ENCODE measurements around the gene COBL. TPM values are rescaled to one million over a fixed set of nuclear protein-coding genes. Genes with fewer than 3 reads are reported as not detected.
A peak's percentile ranks its signal among the peaks of the same experiment; 100 is the strongest.

Gene COBL
- total RNA-seq, 1 donor from 2014 or later: 6.3 TPM

DNA sequence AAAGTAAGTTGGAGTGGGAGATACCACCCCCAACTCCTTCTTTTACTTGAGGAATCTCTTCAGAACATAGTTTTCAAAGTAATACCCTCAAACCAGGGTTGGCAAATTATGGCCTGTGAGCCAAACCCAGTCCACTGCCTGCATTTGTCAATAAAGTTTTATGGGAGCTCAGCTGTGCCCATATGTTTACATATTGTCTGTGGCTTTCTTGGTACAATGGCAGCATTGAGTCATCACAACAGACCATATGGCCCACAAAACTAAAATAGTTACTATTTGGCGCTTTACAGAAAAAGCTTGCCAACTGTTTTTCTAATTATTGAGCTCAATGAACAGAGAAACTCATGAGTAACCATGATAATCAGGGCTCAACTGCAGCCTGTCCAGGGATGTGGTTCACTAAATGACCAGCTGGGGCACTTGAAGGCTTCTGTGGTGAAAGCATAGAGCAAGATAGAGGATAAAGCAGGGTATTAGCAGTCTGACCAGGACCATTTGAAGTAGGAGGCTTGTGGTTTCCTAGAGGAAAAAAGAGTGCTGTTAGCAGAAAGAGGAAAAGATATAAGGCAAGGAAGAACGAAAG lies 337.9 kb downstream of the COBL start:
- H3K27ac Mint-ChIP-seq: no peak overlapping the region
- Histone ChIP-seq H3K4me1 (peaks cover 1% of the 10 kb centered on the region), H3K4me3 (no peak overlapping the region), H3K27ac (no peak overlapping the region), H2AFZ (replicated peaks) (no peak overlapping the region), H3K27me3 (no peaks in the 10 kb centered on the region), H3K36me3 (no peaks in the 10 kb centered on the region), H3F3A (ENCODE audit: low read depth) (no peaks in the 10 kb centered on the region), H4K20me1 (ENCODE audit: low read depth) (no peaks in the 10 kb centered on the region), H3K9ac (no peak overlapping the region), H3K9me3 (ENCODE audit: low read depth) (no peaks in the 10 kb centered on the region), H3K79me2 (ENCODE audit: low read depth) (no peaks in the 10 kb centered on the region), H3K4me2 (no peak overlapping the region)
- H3K4me3 Mint-ChIP-seq: no peak overlapping the region
- TF ChIP-seq, protein P1, sequence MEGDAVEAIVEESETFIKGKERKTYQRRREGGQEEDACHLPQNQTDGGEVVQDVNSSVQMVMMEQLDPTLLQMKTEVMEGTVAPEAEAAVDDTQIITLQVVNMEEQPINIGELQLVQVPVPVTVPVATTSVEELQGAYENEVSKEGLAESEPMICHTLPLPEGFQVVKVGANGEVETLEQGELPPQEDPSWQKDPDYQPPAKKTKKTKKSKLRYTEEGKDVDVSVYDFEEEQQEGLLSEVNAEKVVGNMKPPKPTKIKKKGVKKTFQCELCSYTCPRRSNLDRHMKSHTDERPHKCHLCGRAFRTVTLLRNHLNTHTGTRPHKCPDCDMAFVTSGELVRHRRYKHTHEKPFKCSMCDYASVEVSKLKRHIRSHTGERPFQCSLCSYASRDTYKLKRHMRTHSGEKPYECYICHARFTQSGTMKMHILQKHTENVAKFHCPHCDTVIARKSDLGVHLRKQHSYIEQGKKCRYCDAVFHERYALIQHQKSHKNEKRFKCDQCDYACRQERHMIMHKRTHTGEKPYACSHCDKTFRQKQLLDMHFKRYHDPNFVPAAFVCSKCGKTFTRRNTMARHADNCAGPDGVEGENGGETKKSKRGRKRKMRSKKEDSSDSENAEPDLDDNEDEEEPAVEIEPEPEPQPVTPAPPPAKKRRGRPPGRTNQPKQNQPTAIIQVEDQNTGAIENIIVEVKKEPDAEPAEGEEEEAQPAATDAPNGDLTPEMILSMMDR (IDR thresholded peaks at IDR 0.05): peak; percentile 18
- TF ChIP-seq EZH2phosphoT487 (IDR thresholded peaks at IDR 0.05): no peak
- no peak for TF ChIP-seq EZH2 (IDR thresholded peaks at IDR 0.05)
- peaks cover 29% of the 10 kb centered on the region for H3K9me3 Mint-ChIP-seq
- peaks cover 3% of the 10 kb centered on the region for H3K36me3 Mint-ChIP-seq
- H3K27me3 Mint-ChIP-seq (ENCODE audit: insufficient read depth, low read depth): peaks cover 3% of the 10 kb centered on the region
- peak; percentile 13 for DNase-seq (ENCODE audit: low spot score)
- peaks cover 21% of the 10 kb centered on the region for H3K4me1 Mint-ChIP-seq

DNA sequence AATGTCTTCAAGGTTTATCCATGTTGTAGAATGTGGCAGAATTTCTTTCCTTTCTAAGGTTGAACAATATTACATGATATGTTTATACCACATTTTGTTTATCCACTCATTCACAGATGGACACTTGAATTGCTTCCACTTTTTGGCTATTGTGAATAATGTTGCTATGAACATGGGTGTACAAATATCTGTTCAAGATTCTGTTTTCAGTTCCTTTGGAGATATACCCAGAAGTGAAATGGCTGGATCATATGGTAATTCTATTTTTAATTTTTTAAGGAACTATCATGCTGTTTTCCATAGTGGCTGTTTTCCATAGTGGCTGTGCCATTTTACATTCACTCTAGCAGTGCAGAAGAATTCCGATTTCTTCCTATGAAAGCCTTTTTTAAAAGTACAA lies 339.2 kb downstream of the COBL start:
- Histone ChIP-seq H3K36me3 (no peaks in the 10 kb centered on the region), H3K4me1 (no peaks in the 10 kb centered on the region), H3K9ac (no peak overlapping the region), H3K27me3 (no peaks in the 10 kb centered on the region), H3K4me2 (no peak overlapping the region), H4K20me1 (ENCODE audit: low read depth) (no peaks in the 10 kb centered on the region), H3K27ac (no peak overlapping the region), H3K4me3 (no peak overlapping the region), H3K9me3 (ENCODE audit: low read depth) (no peaks in the 10 kb centered on the region), H2AFZ (replicated peaks) (no peak overlapping the region), H3K79me2 (ENCODE audit: low read depth) (no peaks in the 10 kb centered on the region), H3F3A (ENCODE audit: low read depth) (no peaks in the 10 kb centered on the region)
- H3K36me3 Mint-ChIP-seq: peaks cover 2% of the 10 kb centered on the region
- H3K4me1 Mint-ChIP-seq: peaks cover 14% of the 10 kb centered on the region
- no peak for DNase-seq (ENCODE audit: low spot score)
- H3K9me3 Mint-ChIP-seq: peaks cover 27% of the 10 kb centered on the region
- no peak overlapping the region for H3K4me3 Mint-ChIP-seq
- TF ChIP-seq EZH2 (IDR thresholded peaks at IDR 0.05): no peak
- TF ChIP-seq EZH2phosphoT487 (IDR thresholded peaks at IDR 0.05): no peak
- TF ChIP-seq, protein P1 (IDR thresholded peaks at IDR 0.05): no peak
- peaks cover 3% of the 10 kb centered on the region for H3K27me3 Mint-ChIP-seq (ENCODE audit: insufficient read depth, low read depth)
- H3K27ac Mint-ChIP-seq: no peak overlapping the region

DNA sequence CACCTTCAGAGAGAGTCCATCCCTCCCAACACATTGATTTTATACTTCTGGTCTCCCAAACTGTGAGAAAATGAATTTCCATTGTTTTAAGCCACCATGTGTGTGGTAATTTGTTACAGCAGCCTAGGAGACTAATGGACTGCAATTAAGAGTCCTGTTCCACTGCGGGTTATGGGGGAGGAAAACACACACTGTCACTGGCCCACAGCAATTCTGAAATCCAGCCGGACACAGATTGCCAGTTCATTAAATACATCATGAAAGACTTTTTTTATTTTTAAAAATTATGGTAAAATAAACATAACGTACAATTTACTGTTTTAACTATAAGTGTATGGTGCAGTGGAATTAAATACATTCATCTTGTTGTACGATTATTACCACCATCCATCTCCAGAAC lies 340.5 kb downstream of the COBL start:
- H3K4me3 ChIP-seq: no peak overlapping the region
- H3K4me1 ChIP-seq: no peaks in the 10 kb centered on the region
- no peaks in the 10 kb centered on the region for H3K79me2 ChIP-seq (ENCODE audit: low read depth)
- no peak overlapping the region for H2AFZ ChIP-seq (replicated peaks)
- DNase-seq (ENCODE audit: low spot score): no peak
- no peaks in the 10 kb centered on the region for H3K36me3 ChIP-seq
- no peak for TF ChIP-seq EZH2 (IDR thresholded peaks at IDR 0.05)
- no peak for TF ChIP-seq EZH2phosphoT487 (IDR thresholded peaks at IDR 0.05)
- TF ChIP-seq, protein P1 (IDR thresholded peaks at IDR 0.05): no peak
- H3K27me3 Mint-ChIP-seq (ENCODE audit: insufficient read depth, low read depth): peaks cover 4% of the 10 kb centered on the region
- no peaks in the 10 kb centered on the region for H3K27me3 ChIP-seq
- H4K20me1 ChIP-seq (ENCODE audit: low read depth): no peaks in the 10 kb centered on the region
- H3K4me3 Mint-ChIP-seq: no peak overlapping the region
- no peak overlapping the region for H3K9ac ChIP-seq
- no peaks in the 10 kb centered on the region for H3K9me3 ChIP-seq (ENCODE audit: low read depth)
- no peak overlapping the region for H3K27ac ChIP-seq
- no peak overlapping the region for H3K27ac Mint-ChIP-seq
- H3K36me3 Mint-ChIP-seq: peaks cover 2% of the 10 kb centered on the region
- no peak overlapping the region for H3K4me2 ChIP-seq
- H3K9me3 Mint-ChIP-seq: peaks cover 27% of the 10 kb centered on the region
- peaks cover 9% of the 10 kb centered on the region for H3K4me1 Mint-ChIP-seq
- H3F3A ChIP-seq (ENCODE audit: low read depth): no peaks in the 10 kb centered on the region
